Stimulated activated CD4-positive, alpha-beta T cell treated with anti-CD3 and anti-CD28 coated beads, Interleukin-1b, Interleukin-23, amount 100 ng/mL, for 1 hour (primary cell): ENCODE measurements around the gene SORCS1.

Experiments
- DNase-seq, 2 donors: peaks; one replicate each; pipeline ENCODE4 v3.0.0-alpha.2; 2020; ENCODE audit warnings: low read depth in 2 of 2

SORCS1 gene

GRCh38 chr10:107104026-107104652, 60.4 kb downstream of the SORCS1 start:
- DNase-seq = no peak

- DNase-seq = no peak
These were observed 61.1 kb downstream of the SORCS1 start for GRCh38 chr10:107103174-107104025.

- no peak for DNase-seq
These were observed 66.2 kb downstream of the SORCS1 start for GRCh38 chr10:107098326-107098725.

GRCh38 chr10:107094824-107095522, 69.5 kb downstream of the SORCS1 start:
- DNase-seq = no peak

GRCh38 chr10:107092321-107092720, 72.2 kb downstream of the SORCS1 start:
- no peak for DNase-seq

GRCh38 chr10:107091126-107091525, 73.4 kb downstream of the SORCS1 start:
- DNase-seq = no peak

- DNase-seq = no peak
These were observed 78.6 kb downstream of the SORCS1 start for GRCh38 chr10:107085665-107086525.

GRCh38 chr10:107083388-107084009, 81.0 kb downstream of the SORCS1 start:
- no peak for DNase-seq

GRCh38 chr10:107081644-107082043, 82.9 kb downstream of the SORCS1 start:
- no peak for DNase-seq

GRCh38 chr10:107075117-107075516, 89.4 kb downstream of the SORCS1 start:
- no peak for DNase-seq

GRCh38 chr10:107072786-107073185, 91.7 kb downstream of the SORCS1 start:
- DNase-seq = no peak

GRCh38 chr10:107072028-107072427, 92.5 kb downstream of the SORCS1 start:
- DNase-seq = no peak

GRCh38 chr10:107071301-107071700, 93.2 kb downstream of the SORCS1 start:
- no peak for DNase-seq

- no peak for DNase-seq
These were observed 96.7 kb downstream of the SORCS1 start for GRCh38 chr10:107067843-107068242.

- no peak for DNase-seq
These were observed 100.4 kb downstream of the SORCS1 start for GRCh38 chr10:107064075-107064474.

GRCh38 chr10:107059872-107060271, 104.6 kb downstream of the SORCS1 start:
- DNase-seq = no peak

GRCh38 chr10:107059068-107059804, 105.3 kb downstream of the SORCS1 start:
- DNase-seq = no peak

GRCh38 chr10:107058331-107058730, 106.2 kb downstream of the SORCS1 start:
- no peak for DNase-seq

- DNase-seq = no peak
These were observed 108.3 kb downstream of the SORCS1 start for GRCh38 chr10:107056182-107056581.

- DNase-seq = no peak
These were observed 109.9 kb downstream of the SORCS1 start for GRCh38 chr10:107054469-107055156.
